NCI-H2196 (cell line): Measurements from ENCODE around the gene RALB.

ENCODE experiments used
- DNase-seq: peaks from one replicate; lab custom pipeline; 2025; ENCODE audit not compliant: unreplicated experiment; lab: John Stamatoyannopoulos, UW

Gene RALB

GRCh38 chr2:120252225-120253020 is at the start of gene RALB:
RALB (plus strand) TSS chr2:120252852; CDS start chr2:120278665, 25,813 bp downstream.
- peak; percentile 99 for DNase-seq

GRCh38 chr2:120203251-120204021 is 49.2 kb upstream of the RALB start:
- no peak for DNase-seq

- DNase-seq: no peak
Observed at GRCh38 chr2:120204022-120204405, 48.6 kb upstream of the RALB start.

GRCh38 chr2:120204417-120204816 is 48.2 kb upstream of the RALB start:
- no peak for DNase-seq

- DNase-seq: no peak
Observed at GRCh38 chr2:120204945-120205670, 47.5 kb upstream of the RALB start.

GRCh38 chr2:120206022-120206581 is 46.5 kb upstream of the RALB start:
- no peak for DNase-seq

GRCh38 chr2:120208381-120209353 is 44.0 kb upstream of the RALB start:
- no peak for DNase-seq

- no peak for DNase-seq
Observed at GRCh38 chr2:120209427-120210269, 43.0 kb upstream of the RALB start.

- no peak for DNase-seq
Observed at GRCh38 chr2:120210270-120210693, 42.4 kb upstream of the RALB start.

- DNase-seq: no peak
Observed at GRCh38 chr2:120218181-120218580, 34.5 kb upstream of the RALB start.

- no peak for DNase-seq
Observed at GRCh38 chr2:120219291-120219690, 33.4 kb upstream of the RALB start.

- DNase-seq: no peak
Observed at GRCh38 chr2:120219766-120220165, 32.9 kb upstream of the RALB start.

- no peak for DNase-seq
Observed at GRCh38 chr2:120220756-120221155, 31.9 kb upstream of the RALB start.

- no peak for DNase-seq
Observed at GRCh38 chr2:120221616-120222015, 31.0 kb upstream of the RALB start.

- DNase-seq: no peak
Observed at GRCh38 chr2:120222186-120223033, 30.2 kb upstream of the RALB start.

- DNase-seq: peak; percentile 93
Observed at GRCh38 chr2:120223034-120223912, 29.4 kb upstream of the RALB start, which contains the start of gene TMEM185B. TMEM185B (minus strand) TSS chr2:120223400; CDS start chr2:120222976, 424 bp downstream.

GRCh38 chr2:120224256-120224655 is 28.4 kb upstream of the RALB start:
- no peak for DNase-seq
